GM11168 (cell line): ENCODE results near the gene FRMD4A.
"Not testable (repeated sequence)": the region's sequence is repeated elsewhere in the genome, so short reads cannot be mapped to it uniquely, and the experiment has no call there.

Experiments used
- in situ Hi-C: fragments of 300-500 bp; cut with MboI; formaldehyde crosslinking; loops from one replicate; pipeline ENCODE4 v1.12.0; 2022; ENCODE audit warnings: low sequenced_read_pairs; ENCODE audit not compliant: unreplicated experiment

The FRMD4A gene

GRCh38 chr10:13873196-13873595, 457.5 kb downstream of the FRMD4A start:
- in situ Hi-C loops = no loop called here

DNA sequence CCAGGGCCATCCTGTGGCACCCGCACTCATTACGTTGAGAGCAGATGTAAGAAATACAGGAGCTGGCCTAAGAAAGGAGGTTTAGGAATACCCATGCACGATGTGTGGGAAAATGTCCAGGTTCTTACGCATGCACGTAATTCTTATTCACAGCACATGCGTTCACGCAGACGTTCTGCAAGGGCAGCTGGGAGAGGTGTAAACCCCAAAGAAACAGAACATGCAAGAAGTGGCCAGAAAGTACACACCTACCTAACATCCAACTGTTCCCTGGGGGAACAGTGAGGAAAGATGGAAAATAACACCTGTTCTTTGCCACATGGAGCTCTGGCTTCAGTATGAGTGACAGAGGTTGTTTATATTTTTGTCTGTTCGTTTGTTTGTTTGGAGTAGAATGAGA, 458.3 kb downstream of the FRMD4A start:
- in situ Hi-C loops = no loop called here

- in situ Hi-C loops = no loop called here
These were observed 458.9 kb downstream of the FRMD4A start for GRCh38 chr10:13871776-13872175.

GRCh38 chr10:13871011-13871410, 459.7 kb downstream of the FRMD4A start:
- in situ Hi-C loops = no loop called here

GRCh38 chr10:13869295-13869664, 461.4 kb downstream of the FRMD4A start:
- in situ Hi-C loops = no loop called here

DNA sequence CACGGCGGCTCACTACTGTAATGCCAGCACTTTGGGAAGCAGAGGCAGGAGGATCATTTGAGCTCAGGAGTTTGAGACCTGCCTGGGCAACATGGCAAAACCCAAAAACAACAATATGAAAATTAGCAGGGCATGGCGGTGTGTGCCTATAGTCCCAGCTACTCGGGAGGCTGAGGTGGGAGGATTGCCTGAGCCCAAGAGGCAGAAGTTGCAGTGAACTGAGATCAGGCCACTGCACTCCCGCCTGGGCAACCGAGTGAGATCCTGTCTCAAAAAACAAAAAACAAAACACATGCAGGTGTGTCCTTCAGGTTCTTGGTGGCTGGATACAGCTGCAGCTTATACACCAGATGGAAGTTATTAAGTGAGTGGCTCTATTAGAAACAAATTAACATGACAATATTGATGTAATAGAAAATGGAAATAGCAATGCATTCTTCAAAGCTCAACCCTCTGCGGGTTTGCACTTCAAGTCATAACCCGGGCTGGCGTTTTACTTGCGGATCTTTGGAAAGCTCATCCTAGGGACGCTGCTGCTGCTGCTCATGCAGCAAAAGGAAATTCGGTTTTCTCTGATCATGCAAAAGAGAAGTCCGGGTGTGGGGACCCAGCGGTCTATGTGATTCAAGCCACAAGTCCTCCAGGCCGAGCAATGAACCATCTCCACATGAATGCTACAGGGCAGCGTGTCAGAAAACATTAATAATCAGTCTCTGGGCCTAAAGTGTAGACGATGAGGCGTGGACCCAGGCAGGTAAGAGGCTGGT, 462.0 kb downstream of the FRMD4A start:
- in situ Hi-C loops = no loop called here

- in situ Hi-C loops = no loop called here
These were observed 462.9 kb downstream of the FRMD4A start for GRCh38 chr10:13867822-13868221.

GRCh38 chr10:13865758-13866491, 464.8 kb downstream of the FRMD4A start:
- in situ Hi-C loops = no loop called here

GRCh38 chr10:13865220-13865619, 465.5 kb downstream of the FRMD4A start:
- in situ Hi-C loops = not testable (repeated sequence)

DNA sequence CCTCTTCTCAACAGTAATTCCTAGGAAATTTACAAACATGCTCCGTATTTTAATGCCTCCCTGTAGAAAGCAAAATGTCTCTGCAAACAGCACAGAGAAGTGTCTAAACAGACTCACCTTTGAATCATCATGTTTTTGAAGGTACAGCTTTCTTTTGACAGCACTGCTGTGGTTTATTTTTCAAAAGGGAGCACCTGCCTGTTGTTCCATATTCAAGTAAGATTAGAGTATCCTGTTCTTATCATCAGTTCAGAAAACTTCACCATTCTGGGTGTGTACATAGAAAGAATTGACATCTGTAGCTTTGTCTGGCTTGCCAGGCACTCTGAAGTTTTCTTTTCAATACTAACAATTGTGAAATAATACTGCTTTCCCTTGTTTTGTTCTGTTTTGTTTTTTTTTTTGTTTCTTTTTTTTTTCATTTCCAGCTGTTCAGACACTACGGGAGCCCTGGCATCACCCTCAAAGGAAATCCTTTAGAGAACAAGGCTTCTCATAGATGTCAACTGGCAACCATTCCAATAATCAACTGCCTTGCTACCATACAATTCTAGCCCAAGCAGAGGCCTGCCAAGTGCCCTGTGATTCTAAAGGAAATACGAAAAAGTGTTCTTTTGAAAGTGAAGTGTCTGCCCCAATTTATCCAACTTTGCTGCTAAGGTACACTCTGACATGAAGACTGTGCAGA, 468.0 kb downstream of the FRMD4A start:
- in situ Hi-C loops = no loop called here

- in situ Hi-C loops = no loop called here
These were observed 469.8 kb downstream of the FRMD4A start for GRCh38 chr10:13860886-13861285.

GRCh38 chr10:13859979-13860654, 470.6 kb downstream of the FRMD4A start:
- in situ Hi-C loops = no loop called here

GRCh38 chr10:13858709-13859108, 472.0 kb downstream of the FRMD4A start:
- in situ Hi-C loops = no loop called here

GRCh38 chr10:13857451-13857850, 473.3 kb downstream of the FRMD4A start:
- in situ Hi-C loops = no loop called here

GRCh38 chr10:13853854-13854253, 476.9 kb downstream of the FRMD4A start:
- in situ Hi-C loops = no loop called here

DNA sequence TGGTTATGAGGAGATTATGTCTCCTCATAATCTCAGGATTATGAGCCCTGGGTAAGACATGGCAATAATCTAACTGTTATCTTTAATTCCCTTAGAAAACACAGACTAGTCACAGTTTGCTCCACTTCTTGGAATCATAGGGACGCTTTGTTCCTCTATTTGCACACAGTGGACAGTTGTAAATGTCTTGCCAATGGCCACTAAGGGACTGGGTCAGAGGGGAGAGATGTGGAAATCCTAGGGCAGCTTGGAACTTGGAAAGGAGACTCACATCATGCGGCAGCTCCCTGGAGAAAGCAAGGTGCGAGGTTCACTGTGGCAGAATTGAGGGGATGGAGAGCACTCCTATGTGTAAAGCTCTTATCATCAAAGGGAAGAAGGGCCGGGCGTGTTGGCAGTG, 477.9 kb downstream of the FRMD4A start:
- in situ Hi-C loops = no loop called here

- in situ Hi-C loops = no loop called here
These were observed 478.8 kb downstream of the FRMD4A start for GRCh38 chr10:13851906-13852305.

- in situ Hi-C loops = no loop called here
These were observed 481.9 kb downstream of the FRMD4A start for GRCh38 chr10:13848520-13849445.

- in situ Hi-C loops = no loop called here
These were observed 483.5 kb downstream of the FRMD4A start for GRCh38 chr10:13847201-13847631.

DNA sequence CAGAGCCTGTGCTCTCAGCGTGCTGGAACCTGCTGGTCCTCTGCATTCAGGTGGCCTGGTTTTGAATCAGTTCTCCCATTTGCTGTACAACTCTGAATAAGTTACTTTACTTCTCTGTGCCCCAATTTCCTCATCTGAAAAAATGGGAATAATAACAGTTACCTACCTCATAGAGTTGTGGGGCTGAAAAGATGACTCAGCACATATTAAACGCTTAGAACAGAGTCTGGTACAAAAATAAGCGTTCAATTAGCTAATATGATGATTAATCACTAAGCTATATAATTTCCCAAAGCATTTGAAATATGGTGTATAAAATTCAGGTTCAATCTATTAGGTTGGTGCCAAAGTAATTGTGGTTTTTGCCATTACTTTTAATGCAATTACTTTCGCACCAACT, 484.8 kb downstream of the FRMD4A start:
- in situ Hi-C loops = no loop called here
